HG03280 (cell line): Measurements from ENCODE around the gene SEMA4D.
"Not testable (repeated sequence)": the region's sequence is repeated elsewhere in the genome, so short reads cannot be mapped to it uniquely, and the experiment has no call there.

Experiments
- ATAC-seq: cut with Tn5 transposase; IDR thresholded peaks from one replicate; pipeline ENCODE4 v1.9.1; 2021; ENCODE audit warnings: mild to moderate bottlenecking, moderate library complexity; ENCODE audit not compliant: unreplicated experiment

The SEMA4D gene

GRCh38 chr9:89482056-89482851 lies 15.7 kb downstream of the SEMA4D start:
- ATAC-seq, result no peak

- no peak for ATAC-seq
Observed at GRCh38 chr9:89481538-89481915, 16.4 kb downstream of the SEMA4D start.

- ATAC-seq, result no peak
Observed at GRCh38 chr9:89480825-89481537, 16.9 kb downstream of the SEMA4D start.

GRCh38 chr9:89480372-89480771 lies 17.5 kb downstream of the SEMA4D start:
- ATAC-seq, result not testable (repeated sequence)

GRCh38 chr9:89479669-89480011 lies 18.3 kb downstream of the SEMA4D start:
- not testable (repeated sequence) for ATAC-seq

GRCh38 chr9:89478821-89479668 lies 18.9 kb downstream of the SEMA4D start:
- no peak for ATAC-seq

- ATAC-seq, result no peak
Observed at GRCh38 chr9:89477811-89478630, 19.9 kb downstream of the SEMA4D start.

GRCh38 chr9:89477384-89477783 lies 20.5 kb downstream of the SEMA4D start:
- ATAC-seq, result no peak

GRCh38 chr9:89476546-89476945 lies 21.4 kb downstream of the SEMA4D start:
- no peak for ATAC-seq

GRCh38 chr9:89475891-89476440 lies 21.9 kb downstream of the SEMA4D start:
- ATAC-seq, result no peak

GRCh38 chr9:89474939-89475338 lies 23.0 kb downstream of the SEMA4D start:
- ATAC-seq, result no peak

GRCh38 chr9:89473762-89474469 lies 24.0 kb downstream of the SEMA4D start:
- ATAC-seq, result no peak

- not testable (repeated sequence) for ATAC-seq
Observed at GRCh38 chr9:89471796-89472320, 26.1 kb downstream of the SEMA4D start.

GRCh38 chr9:89471390-89471789 lies 26.5 kb downstream of the SEMA4D start:
- ATAC-seq, result no peak

GRCh38 chr9:89470224-89470839 lies 27.6 kb downstream of the SEMA4D start:
- no peak for ATAC-seq

- ATAC-seq, result no peak
Observed at GRCh38 chr9:89469003-89469402, 28.9 kb downstream of the SEMA4D start.

GRCh38 chr9:89468281-89468960 lies 29.5 kb downstream of the SEMA4D start:
- ATAC-seq, result no peak

- ATAC-seq, result peak; percentile 7
Observed at GRCh38 chr9:89467278-89467625, 30.7 kb downstream of the SEMA4D start.
